Cardiac septum (tissue), 1 donor: ENCODE results near the gene VWCE. TPM values are rescaled to one million over a fixed set of nuclear protein-coding genes. Genes with fewer than 3 reads are reported as not detected.
A peak's percentile ranks its signal among the peaks of the same experiment; 100 is the strongest.

Experiments
- DNase-seq: peaks from one replicate; pipeline ENCODE4 v3.0.0-alpha.2; 2020; ENCODE audit warnings: low spot score
- intact Hi-C: fragments of 100-400 bp; cut with DNase I; formaldehyde crosslinking; loops from one replicate; pipeline ENCODE4 v1.14.0; 2022
- long read RNA-seq: library from polyadenylated mRNA; unstranded; transcript quantifications from one replicate; pipeline ENCODE4 v2.0.0, GENCODE V29; 2021
- total RNA-seq: library from RNA; stranded (reverse); fragmentation: NEBNext Ultra II Directional; extraction: Animal tissue kit (Norgen Biotek cat#: 25700); gene quantifications from one replicate; pipeline ENCODE4 v1.2.1, GENCODE V29; 2021
- donor health status: DM: no; HTN: no; CAD: no.

Gene VWCE, protein sequence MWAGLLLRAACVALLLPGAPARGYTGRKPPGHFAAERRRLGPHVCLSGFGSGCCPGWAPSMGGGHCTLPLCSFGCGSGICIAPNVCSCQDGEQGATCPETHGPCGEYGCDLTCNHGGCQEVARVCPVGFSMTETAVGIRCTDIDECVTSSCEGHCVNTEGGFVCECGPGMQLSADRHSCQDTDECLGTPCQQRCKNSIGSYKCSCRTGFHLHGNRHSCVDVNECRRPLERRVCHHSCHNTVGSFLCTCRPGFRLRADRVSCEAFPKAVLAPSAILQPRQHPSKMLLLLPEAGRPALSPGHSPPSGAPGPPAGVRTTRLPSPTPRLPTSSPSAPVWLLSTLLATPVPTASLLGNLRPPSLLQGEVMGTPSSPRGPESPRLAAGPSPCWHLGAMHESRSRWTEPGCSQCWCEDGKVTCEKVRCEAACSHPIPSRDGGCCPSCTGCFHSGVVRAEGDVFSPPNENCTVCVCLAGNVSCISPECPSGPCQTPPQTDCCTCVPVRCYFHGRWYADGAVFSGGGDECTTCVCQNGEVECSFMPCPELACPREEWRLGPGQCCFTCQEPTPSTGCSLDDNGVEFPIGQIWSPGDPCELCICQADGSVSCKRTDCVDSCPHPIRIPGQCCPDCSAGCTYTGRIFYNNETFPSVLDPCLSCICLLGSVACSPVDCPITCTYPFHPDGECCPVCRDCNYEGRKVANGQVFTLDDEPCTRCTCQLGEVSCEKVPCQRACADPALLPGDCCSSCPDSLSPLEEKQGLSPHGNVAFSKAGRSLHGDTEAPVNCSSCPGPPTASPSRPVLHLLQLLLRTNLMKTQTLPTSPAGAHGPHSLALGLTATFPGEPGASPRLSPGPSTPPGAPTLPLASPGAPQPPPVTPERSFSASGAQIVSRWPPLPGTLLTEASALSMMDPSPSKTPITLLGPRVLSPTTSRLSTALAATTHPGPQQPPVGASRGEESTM
- total RNA-seq, result 0.59 TPM
- long read RNA-seq, partial matches to known transcripts, result 0 of 1 reads
- long read RNA-seq, other reads (novel, unspliced or antisense), result 0 of 1 reads

DNA sequence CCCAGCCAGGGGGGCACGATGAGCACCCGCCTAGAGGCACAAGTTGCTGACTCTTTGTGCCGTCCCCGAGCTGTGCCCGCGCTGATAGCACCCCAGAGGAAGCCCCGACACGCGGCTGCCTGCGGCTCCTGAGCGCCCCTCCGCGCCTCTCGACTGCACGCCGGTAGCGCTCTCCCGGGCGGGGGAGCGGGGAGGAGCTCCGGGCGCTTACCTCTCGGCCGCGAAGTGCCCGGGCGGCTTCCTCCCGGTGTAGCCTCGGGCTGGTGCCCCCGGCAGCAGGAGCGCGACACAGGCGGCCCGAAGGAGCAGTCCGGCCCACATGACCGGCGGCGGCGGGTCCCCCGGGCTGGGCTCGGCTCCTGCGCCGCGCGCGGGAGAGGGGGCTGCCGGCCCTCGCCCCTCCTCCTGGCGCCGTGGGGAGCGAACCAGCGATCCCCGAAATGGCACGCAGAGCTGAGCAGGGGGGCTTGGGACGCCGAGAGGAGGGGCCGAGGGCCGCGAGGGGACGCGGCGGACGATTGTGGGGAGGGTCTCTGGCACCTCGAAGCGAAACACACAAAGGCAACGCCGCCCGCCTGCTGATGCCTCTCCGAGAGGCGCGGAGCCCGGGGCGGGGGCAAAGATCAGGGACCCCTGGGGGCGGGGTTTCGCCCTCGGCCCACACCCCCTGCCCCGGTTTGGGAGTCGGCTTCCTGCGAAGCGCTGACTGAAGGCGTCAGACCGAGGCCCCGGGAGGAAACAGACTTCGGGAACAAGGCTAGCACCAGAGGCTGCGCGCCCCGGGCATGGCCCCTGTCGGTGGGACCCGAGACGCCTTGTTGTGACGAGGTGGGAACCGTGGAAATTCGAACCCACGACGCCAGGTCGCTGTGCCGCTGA, at the start of gene VWCE:
TSS of gene VWCE (minus strand) at position 600 of the 879 bp plus-strand sequence. CDS start at position 321, 279 bp downstream.
- intact Hi-C loops, result loop anchor here (5.0 kb wide), 1 partner anchor 37 kb away; the partner anchor contains the start of genes DDB1 and TKFC
- no peak for DNase-seq

DNA sequence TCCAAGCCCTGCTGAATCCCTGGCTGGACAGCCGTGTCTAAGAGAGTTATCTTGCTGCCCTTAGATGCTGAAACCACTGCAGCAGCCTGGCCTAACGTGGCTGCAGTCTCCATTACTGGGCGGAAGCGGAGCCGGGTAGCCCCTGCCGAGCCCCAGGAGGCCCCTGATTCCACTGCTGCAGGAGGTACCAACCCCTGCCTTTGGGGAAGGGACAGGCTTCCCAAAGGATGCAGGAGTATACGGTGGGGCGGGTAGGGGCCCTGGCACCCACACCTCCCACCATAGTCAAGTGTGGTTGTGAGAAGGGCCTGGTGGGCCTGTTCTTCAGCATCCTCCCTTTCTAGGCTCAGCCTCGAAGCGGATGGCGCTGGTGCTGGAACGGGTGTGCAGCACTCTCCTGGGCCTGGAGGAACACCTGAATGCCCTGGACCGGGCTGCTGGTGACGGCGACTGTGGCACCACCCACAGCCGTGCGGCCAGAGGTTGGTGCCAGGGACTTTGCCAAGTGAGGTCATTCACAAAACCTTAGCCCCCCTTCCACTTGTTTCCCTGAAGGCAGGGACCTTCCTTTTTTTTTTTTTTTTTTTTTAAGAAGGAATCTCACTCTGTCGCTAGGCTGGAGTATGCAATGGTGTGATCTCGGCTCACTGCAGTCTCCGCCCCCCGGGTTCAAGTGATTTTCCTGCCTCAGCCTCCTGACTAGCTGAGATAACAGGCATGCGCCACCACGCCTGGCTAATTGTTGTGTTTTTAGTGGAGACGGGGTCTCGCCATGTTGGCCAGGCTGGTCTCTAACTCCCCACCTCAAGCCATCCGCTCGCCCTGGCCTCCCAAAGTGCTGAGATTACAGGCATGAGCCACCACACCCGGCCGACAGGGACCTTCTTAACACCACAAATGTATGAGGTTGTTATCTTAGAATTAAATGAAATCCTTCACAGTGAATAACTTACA, 49.0 kb upstream of the VWCE start:
- DNase-seq, result no peak
- intact Hi-C loops, result no loop called here

- no peak for DNase-seq
These were observed 47.2 kb upstream of the VWCE start for GRCh38 chr11:61342207-61342803.

GRCh38 chr11:61341706-61342105, 46.6 kb upstream of the VWCE start:
- DNase-seq, result no peak
- intact Hi-C loops, result no loop called here

More at GRCh38 chr11:61342207-61342803, 47.2 kb upstream of the VWCE start:
- intact Hi-C loops, result no loop called here

GRCh38 chr11:61340979-61341378, 45.9 kb upstream of the VWCE start:
- peak; percentile 17 for DNase-seq

DNA sequence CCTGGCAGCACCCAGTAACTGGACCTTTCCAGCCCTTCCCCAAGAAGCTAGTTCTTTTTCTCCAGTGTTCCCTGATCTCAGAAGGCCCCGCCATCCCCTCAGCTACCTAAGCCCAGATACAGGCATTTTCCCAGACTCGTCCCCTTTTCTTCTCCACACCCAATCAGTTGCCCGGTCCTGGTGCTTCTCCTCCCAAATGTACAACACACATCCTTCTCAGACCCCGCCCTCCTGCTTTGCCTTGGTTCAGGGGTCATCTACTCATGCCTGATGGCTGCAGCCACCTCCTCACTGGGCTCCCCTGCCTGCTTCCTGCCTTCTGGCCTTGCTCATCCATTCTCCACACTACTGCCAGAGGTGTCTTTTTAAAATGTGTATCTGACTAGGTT, 44.4 kb upstream of the VWCE start:
- intact Hi-C loops, result no loop called here
- peak; percentile 57 for DNase-seq

More at GRCh38 chr11:61340979-61341378, 45.9 kb upstream of the VWCE start:
- intact Hi-C loops, result no loop called here

GRCh38 chr11:61338783-61339489, 43.8 kb upstream of the VWCE start:
- peak; percentile 73 for DNase-seq
- intact Hi-C loops, result no loop called here

DNA sequence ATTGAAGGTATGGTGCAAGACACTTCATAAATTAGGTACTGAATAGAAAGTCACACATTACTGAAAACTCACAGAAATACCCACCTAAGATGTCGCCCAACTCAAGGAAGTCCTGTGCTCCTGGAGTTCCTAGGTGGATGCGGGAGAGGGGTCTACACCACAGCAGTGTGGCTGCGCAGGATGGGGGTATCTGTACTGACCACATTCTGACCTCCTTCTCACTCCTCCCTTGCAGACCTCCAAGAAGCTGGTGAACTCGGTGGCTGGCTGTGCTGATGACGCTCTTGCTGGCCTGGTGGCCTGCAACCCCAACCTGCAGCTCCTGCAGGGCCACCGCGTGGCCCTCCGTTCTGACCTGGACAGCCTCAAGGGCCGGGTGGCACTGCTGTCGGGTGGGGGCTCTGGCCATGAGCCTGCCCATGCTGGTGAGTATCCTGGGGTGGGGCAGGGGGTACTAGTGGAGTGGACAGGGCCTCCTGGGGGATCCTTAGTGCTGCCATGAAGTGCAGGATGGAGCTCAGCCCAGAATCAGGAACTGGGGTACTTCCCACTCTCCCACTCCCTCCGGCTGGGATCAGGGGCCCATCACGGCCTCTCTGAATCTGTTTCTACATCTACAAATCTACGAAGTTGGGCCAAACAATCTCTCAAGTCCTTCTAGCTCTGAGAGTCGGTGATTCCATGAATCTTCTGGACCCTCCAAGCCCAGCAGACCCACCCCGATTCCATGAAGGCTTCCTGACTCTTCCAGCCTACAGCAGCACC, 42.8 kb upstream of the VWCE start:
- DNase-seq, result peak; percentile 46

GRCh38 chr11:61336171-61336935, 41.2 kb upstream of the VWCE start:
- peak; percentile 91 for DNase-seq
- intact Hi-C loops, result loop anchor here (1.0 kb wide), 1 partner anchor 49 kb away; no protein-coding TSS in a partner anchor

More for the DNA sequence above, 42.8 kb upstream of the VWCE start:
- intact Hi-C loops, result no loop called here

GRCh38 chr11:61335355-61335710, 40.2 kb upstream of the VWCE start:
- DNase-seq, result peak; percentile 68
- intact Hi-C loops, result no loop called here

DNA sequence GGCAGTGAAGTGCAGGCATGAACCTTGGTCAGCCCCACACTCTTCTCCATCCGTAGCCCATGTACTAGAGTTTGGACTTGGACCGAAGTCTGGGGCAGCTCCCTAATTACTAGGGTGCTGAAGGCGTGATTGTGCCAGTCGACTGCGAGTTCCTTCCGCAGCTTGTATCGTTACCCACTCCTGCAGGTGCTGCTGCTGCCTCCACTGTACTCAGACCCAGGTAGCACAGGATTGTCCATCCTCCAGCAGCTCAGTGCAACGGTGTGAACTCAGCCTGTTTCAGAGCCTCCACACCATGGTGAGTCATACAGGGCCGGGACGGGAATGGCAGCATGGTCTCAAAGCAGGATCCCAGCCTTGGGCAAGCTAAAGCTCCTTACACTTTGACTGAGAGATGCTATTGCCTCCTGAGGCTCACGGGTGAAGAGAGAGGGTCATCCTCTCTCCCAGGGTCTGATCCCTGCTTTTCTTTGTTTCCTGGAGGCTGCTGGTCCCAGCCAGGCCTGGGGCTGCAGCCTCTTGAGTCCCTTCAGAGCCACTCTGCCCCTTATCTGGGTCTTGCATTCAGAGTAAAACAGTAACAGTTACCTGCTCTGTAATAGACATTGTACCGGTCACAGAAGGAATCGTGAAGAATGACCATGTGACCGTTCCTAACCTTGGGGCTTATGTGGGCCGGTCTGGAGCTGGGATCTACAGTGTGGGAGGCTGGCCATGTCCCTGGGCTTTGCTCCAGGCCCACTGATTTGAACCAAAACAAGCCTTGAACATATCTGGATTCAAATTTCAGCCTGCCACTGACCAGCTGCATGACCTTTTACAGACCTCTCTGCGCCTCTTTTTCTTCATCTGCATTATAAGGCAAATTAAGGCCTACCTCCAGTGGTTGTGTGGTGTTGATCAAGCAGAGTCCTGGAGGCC, 39.6 kb upstream of the VWCE start:
- peak; percentile 67 for DNase-seq
- intact Hi-C loops, result loop anchor here (5.0 kb wide), 1 partner anchor 37 kb away; the partner anchor contains the start of gene VWCE

DNA sequence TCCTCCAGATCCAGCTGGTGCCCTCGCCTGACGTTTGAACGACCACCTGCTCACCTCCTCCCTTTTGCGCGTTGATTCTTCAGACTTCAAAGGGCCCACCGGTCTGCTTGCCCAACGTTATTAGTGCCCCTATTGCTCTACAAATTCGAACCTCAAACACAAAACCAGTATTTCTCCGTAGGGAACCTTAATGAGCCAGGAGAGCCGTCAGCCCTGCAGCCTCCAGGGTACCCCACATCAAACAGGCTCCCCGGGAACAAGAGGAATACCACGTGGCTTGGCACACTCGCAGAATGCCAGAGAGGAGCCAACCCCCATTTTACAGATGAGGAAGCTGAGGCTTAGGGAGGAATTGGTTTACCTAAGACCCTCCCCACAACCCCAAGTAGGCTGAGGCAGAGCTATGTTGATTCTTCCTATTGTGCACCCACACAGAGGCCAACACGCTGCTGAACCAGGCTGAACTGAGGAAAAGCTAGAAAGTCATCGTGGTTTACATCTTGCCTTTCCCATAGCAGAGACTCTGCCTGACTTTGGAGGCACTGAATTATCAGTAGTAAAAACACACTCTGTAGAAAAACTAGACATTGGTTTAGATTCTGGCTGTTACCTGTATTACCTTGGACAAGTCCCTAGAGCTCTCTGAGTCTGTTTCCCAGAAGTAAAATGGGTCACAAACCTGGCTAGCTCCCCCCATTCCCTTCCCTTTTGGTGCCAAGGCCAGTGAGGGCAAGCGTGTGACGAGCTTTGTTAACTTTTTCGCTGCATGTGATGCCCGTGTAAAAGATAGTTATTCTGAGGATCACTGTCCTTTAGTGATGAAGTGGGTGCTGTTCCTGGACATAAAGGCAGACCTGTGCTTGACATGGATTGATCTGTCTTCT, 38.7 kb upstream of the VWCE start:
- DNase-seq, result peak; percentile 47
- intact Hi-C loops, result loop anchor here (1.0 to 5.0 kb wide), 2 partner anchors 29 to 36 kb away; partner anchors contain the start of genes TMEM138 and VWCE

DNA sequence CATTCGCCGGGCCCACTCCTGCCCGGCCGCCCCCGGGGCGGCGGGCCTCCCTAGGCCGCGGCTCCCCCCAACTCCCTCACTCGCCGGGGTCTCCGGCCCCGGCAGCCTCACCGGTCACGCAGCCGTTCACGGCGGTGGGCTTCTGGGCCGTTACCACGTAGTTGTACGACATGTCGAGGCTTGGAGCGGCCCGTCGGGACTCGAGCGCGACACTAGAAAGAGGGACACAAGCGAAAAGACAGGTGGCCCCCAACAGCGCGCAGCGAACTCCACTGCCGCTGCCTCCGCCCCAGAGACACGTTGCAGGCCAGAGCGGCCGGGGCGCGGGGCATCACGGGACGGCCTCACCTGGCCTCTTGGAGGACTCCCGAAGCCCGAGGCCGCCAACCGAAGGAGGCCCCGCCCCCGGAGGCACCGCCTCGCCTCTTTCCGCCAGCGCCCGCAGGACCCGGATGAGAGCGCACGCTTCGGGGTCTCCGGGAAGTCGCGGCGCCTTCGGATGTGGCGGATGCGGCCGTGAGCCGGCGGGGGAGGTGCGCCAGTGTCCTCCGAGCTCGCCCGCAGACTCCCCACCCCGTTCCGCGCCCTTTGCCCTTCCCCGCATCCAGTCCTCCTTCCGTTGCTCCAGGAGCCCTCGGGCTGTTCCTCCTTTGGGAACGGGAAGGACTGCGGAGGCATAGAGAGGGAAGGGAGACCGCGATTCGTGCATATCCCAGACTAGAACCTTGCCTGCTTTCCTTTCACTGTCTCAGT, 37.9 kb upstream of the VWCE start, which contains the start of the genes DDB1 and TKFC:
TSS of gene DDB1 (minus strand) at position 309 of the 753 bp plus-strand sequence. CDS start at position 172, 137 bp downstream.
TSS of gene TKFC (plus strand) at position 432 of the 753 bp plus-strand sequence. CDS start 1,501 bp downstream, outside the sequence.
- intact Hi-C loops, result loop anchor here (1.0 to 5.0 kb wide), 2 partner anchors 29 to 36 kb away; partner anchors contain the start of genes TMEM138 and VWCE
- peak; percentile 98 for DNase-seq
